Measurements from ENCODE around the gene IARS1. TPM values are rescaled to one million over a fixed set of nuclear protein-coding genes. Genes with fewer than 3 reads are reported as not detected.

Gene IARS1
- total RNA-seq = 183 and 186 TPM in 2 replicates

DNA sequence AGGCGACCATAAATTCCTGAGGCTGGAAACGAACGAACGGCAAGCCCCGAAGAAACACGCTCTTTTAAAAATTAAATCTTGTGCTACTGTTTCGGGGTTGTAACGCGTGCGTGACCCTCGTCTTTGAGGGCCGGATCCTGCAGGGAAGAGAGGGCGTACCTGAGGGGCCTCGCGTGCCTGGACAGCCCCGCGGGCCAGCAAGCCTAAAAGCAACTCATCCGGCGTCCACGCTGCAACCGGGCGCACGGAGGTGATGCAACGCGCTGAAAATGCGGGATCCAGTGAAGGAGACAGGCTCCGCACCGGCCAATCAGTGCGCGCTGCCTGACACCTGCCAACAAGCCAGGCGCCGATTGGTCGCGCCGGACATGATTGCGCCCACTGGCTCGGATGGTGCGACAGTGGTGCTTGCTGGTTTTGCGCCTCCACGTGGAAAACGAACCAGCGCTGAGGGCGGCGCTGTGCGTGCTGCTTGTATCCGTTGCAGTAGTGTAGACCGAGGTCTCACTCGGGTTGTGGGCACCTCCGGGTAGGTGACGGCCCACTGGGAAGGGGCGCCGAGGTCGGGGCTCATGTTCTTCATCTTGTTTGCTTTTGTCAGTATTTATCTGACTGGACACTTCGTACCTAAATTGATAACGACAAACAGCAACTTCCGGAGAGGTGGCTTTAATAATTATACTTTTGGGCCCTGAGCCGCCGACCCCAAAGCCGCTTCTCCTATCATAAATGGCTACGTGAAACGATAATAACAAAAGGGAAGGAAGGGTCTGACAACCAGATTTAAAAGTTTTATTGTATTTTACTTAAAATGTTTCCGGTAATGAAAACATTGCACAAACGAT, at the start of gene IARS1:
Gene IARS1 (minus strand): TSS at position 246 of the 845 bp plus-strand sequence. CDS start 4,278 bp downstream, outside the sequence.

DNA sequence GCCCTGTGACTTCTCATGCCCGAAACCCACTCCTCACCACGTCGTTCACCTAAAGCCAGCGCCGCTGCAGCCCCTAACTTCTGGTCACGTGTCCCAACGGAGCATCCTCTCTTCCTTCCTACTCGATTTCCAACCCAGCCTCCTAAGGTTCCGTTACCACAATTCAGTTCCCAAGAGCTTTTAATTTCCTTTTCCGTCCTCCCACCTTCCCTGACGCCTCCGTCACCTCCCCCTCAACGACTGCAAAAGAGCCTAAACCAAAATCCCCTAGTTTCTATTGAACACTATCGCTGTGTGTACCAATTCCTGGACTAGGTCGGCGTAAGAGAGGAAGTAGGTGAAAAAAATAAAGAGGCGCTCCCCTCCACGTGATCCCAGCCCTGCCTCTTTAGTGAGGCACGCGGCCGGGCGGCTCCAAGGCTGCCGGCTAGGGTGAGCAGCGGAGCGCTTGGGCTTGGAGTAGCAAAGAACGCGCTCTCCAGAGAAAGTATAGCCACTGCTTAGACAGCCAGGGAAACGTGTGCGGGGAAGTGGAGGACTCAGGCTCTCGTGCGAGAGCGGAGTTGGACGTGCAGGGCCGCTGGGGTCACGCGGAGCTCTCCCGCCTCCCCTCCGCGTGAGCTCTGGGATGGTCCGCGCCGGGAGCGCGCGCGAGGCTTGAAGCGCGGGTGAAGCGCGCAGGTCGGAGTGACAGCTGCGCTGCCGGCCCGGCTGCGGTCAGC, 31.9 kb upstream of the IARS1 start, which contains the start of the genes CENPP and NOL8:
Gene CENPP (plus strand): TSS at position 685 of the 722 bp plus-strand sequence.
Gene NOL8 (minus strand): TSS at position 82 of the 722 bp plus-strand sequence. CDS start 1,189 bp downstream, outside the sequence.

Other genes with a start within 250 kb of the IARS1 start
- 69.4 and 76.2 TPM in 2 replicates for gene SPTLC1, start 178.3 kb downstream of the IARS1 start, total RNA-seq
- 12.6 and 18.7 TPM in 2 replicates for gene NOL8, start 31.7 kb upstream of the IARS1 start, total RNA-seq
- gene CENPP, start 32.3 kb upstream of the IARS1 start, total RNA-seq = 6.8 and 10.6 TPM in 2 replicates
- gene OGN, start 110.9 kb upstream of the IARS1 start, total RNA-seq = 0.15 and 0.17 TPM in 2 replicates
- not detected in 2 replicates for gene OMD, start 130.8 kb upstream of the IARS1 start, total RNA-seq
- not detected in 2 replicates for gene ASPN, start 188.8 kb upstream of the IARS1 start, total RNA-seq
- gene ECM2, start 242.3 kb upstream of the IARS1 start, total RNA-seq = 0.45 and 0.50 TPM in 2 replicates

Measured in bronchus fibroblast of lung (primary cell).